Measurements from ENCODE around the gene HSPBAP1.
A peak's percentile ranks its signal among the peaks of the same experiment; 100 is the strongest.
"Not testable (repeated sequence)": the region's sequence is repeated elsewhere in the genome, so short reads cannot be mapped to it uniquely, and the experiment has no call there.

Gene HSPBAP1

DNA sequence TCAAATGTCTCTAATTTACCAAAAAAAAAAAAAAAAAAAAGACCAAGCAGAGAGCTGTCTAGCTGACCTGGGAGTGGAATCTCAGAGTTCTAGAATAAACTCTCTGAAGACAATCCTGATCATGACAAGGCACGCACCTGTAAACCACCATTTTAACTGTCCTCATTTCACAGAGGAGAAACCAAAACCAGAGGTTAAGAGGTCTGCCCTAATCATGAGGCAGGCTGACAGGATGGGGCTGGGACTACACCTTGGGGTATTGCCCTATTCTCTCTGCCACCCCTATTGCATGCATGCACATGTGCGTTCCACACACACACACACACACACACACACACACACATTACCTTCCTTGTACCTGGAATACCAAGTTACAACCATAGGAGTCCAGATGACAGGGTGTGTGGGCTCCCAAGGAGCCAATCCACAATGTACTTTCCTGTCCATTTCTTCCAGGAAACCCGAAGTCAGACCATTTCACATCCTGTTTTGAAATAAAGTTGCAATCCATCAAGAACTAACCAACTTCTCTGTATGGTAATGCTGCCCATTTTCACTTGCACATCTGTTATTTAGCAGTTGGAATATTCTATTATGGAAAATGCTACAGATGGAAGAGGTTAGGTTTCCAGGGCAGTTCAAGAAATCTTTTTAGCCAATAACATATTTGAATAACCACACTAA lies 34.6 kb downstream of the HSPBAP1 start:
- no peak overlapping the region for H3K4me3 ChIP-seq (ENCODE audit: low read length)
- TF ChIP-seq, protein P1, sequence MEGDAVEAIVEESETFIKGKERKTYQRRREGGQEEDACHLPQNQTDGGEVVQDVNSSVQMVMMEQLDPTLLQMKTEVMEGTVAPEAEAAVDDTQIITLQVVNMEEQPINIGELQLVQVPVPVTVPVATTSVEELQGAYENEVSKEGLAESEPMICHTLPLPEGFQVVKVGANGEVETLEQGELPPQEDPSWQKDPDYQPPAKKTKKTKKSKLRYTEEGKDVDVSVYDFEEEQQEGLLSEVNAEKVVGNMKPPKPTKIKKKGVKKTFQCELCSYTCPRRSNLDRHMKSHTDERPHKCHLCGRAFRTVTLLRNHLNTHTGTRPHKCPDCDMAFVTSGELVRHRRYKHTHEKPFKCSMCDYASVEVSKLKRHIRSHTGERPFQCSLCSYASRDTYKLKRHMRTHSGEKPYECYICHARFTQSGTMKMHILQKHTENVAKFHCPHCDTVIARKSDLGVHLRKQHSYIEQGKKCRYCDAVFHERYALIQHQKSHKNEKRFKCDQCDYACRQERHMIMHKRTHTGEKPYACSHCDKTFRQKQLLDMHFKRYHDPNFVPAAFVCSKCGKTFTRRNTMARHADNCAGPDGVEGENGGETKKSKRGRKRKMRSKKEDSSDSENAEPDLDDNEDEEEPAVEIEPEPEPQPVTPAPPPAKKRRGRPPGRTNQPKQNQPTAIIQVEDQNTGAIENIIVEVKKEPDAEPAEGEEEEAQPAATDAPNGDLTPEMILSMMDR (conservative IDR thresholded peaks at IDR 0.05; ENCODE audit: low read length), result no peak
- DNase-seq (ENCODE audit: low read depth), result peak; percentile 93

- DNase-seq (ENCODE audit: low read depth), result no peak
- TF ChIP-seq, protein P1 (conservative IDR thresholded peaks at IDR 0.05; ENCODE audit: low read length), result no peak
- H3K4me3 ChIP-seq (ENCODE audit: low read length), result no peak overlapping the region
Measured at GRCh38 chr3:122755491-122755890, 38.1 kb downstream of the HSPBAP1 start.

DNA sequence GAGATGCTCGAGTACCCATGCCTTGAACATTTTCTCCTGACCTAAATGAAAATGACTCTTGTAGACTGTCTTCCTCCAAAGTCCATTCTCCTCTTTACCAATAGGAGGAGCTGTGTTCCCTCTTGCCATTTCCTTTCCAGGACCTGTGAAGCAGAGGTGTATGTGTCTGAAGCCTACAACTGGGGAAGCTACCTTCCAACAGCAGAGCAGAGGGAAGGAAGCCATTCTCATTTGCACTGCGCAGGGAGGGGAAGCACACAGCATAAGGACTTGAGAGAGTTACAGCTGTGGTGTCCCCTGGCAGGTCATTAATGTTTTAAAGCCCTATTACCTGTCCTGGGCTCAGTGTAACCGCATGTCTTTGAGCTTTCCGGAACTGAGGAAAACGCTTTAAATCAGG lies 38.7 kb downstream of the HSPBAP1 start:
- DNase-seq (ENCODE audit: low read depth), result peak; percentile 39
- TF ChIP-seq, protein P1 (conservative IDR thresholded peaks at IDR 0.05; ENCODE audit: low read length), result peak; percentile 84

DNA sequence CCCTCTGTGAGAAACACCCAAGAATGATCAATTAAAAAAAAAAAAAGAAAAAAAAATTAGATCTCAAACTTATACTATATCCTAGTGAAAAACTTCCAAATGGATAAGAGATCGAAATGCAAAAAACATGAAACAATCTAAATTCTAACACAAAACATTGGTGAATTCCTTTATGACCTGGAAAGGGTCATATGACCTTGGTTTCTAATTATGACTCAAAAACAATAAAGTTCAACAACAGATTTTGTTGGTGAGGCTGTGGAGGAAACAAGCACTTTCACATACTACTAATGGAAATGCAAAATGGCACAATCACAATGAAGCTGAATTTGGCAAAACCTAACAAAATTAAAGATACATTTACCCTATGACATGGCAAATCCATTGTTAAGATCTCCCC lies 45.3 kb downstream of the HSPBAP1 start:
- TF ChIP-seq, protein P1 (conservative IDR thresholded peaks at IDR 0.05; ENCODE audit: low read length), result no peak
- H3K4me3 ChIP-seq (ENCODE audit: low read length), result no peak overlapping the region
- DNase-seq (ENCODE audit: low read depth), result no peak

More for the DNA sequence above, 38.7 kb downstream of the HSPBAP1 start:
- no peak overlapping the region for H3K4me3 ChIP-seq (ENCODE audit: low read length)

DNA sequence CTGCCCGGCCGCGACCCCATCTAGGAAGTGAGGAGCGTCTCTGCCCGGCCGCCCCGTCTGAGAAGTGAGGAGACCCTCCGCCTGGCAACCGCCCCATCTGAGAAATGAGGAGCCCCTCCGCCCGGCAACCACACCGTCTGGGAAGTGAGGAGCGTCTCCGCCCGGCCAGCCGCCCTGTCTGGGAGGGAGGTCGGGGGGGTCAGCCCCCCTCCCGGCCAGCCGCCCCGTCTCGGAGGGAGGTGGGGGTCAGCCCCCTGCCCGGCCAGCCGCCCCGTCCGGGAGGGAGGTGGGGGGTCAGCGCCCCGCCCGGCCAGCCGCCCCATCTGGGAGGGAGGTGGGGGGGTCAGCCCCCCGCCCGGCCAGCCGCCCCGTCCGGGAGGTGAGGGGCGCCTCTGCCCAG lies 46.3 kb downstream of the HSPBAP1 start:
- not testable (repeated sequence) for DNase-seq (ENCODE audit: low read depth); H3K4me3 ChIP-seq (ENCODE audit: low read length)

GRCh38 chr3:122745369-122746021 lies 48.1 kb downstream of the HSPBAP1 start:
- peak; percentile 59 for DNase-seq (ENCODE audit: low read depth)
- TF ChIP-seq, protein P1 (conservative IDR thresholded peaks at IDR 0.05; ENCODE audit: low read length), result no peak
- no peak overlapping the region for H3K4me3 ChIP-seq (ENCODE audit: low read length)

GRCh38 chr3:122743581-122744120 lies 50.0 kb downstream of the HSPBAP1 start:
- DNase-seq (ENCODE audit: low read depth), result no peak
- no peak overlapping the region for H3K4me3 ChIP-seq (ENCODE audit: low read length)
- TF ChIP-seq, protein P1 (conservative IDR thresholded peaks at IDR 0.05; ENCODE audit: low read length), result no peak
